ENCODE data around the gene EFNA4.

EFNA4 gene

DNA sequence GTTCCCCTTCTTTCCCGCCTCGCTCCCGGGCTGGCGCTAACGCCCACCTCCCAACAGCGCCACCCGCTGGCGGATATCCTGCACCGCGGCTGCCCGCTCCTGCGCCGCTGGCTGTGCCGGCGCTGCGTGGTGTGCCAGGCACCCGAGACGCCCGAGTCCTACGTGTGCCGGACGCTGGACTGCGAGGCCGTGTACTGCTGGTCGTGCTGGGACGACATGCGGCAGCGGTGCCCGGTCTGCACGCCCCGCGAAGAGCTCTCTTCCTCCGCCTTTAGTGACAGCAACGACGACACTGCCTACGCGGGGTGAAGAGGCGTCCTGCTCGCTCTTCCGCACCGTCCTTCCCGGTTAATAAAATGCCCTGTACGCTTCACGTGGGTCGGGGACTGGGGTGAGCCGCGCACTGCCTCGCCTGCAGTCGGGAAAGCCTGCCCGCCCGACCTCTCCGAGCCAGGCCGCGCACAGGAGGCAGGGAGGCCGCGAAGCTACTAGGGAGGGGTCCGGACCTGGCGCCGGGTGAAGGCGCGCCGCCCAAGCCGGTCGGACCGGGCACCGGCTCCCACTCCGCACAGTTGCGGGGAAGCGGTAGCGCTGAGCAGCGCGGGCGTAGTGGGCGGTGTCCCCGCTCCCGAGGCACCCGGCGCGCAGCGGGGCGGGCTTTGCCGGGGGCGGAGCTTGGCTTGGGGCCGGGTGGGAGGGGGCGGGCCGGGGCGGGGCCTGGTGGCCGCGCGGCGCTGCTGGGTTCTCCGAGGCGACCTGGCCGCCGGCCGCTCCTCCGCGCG is 12.8 kb upstream of the EFNA4 start, which contains the start of gene ADAM15 (continued):
- TF ChIP-seq, protein P1, sequence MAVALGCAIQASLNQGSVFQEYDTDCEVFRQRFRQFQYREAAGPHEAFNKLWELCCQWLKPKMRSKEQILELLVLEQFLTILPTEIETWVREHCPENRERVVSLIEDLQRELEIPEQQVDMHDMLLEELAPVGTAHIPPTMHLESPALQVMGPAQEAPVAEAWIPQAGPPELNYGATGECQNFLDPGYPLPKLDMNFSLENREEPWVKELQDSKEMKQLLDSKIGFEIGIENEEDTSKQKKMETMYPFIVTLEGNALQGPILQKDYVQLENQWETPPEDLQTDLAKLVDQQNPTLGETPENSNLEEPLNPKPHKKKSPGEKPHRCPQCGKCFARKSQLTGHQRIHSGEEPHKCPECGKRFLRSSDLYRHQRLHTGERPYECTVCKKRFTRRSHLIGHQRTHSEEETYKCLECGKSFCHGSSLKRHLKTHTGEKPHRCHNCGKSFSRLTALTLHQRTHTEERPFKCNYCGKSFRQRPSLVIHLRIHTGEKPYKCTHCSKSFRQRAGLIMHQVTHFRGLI (tag by site-specific recombination; IDR thresholded peaks at IDR 0.05), result 0 out of 2 replicates have a peak, but pooled peaks have one; percentile 26
- peak; percentile 94 for TF ChIP-seq ZBTB17 (tag by site-specific recombination; IDR thresholded peaks at IDR 0.05)
- peak; percentile 86 for TF ChIP-seq EGR2 (tag by site-specific recombination; IDR thresholded peaks at IDR 0.05; ENCODE audit: low read depth)
- TF ChIP-seq ZNF843 (tag by site-specific recombination; IDR thresholded peaks at IDR 0.05), result no peak
- TF ChIP-seq, protein P2, sequence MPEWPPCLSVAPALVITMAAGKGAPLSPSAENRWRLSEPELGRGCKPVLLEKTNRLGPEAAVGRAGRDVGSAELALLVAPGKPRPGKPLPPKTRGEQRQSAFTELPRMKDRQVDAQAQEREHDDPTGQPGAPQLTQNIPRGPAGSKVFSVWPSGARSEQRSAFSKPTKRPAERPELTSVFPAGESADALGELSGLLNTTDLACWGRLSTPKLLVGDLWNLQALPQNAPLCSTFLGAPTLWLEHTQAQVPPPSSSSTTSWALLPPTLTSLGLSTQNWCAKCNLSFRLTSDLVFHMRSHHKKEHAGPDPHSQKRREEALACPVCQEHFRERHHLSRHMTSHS (tag by site-specific recombination; IDR thresholded peaks at IDR 0.05), result no peak
- TF ChIP-seq, protein P3, sequence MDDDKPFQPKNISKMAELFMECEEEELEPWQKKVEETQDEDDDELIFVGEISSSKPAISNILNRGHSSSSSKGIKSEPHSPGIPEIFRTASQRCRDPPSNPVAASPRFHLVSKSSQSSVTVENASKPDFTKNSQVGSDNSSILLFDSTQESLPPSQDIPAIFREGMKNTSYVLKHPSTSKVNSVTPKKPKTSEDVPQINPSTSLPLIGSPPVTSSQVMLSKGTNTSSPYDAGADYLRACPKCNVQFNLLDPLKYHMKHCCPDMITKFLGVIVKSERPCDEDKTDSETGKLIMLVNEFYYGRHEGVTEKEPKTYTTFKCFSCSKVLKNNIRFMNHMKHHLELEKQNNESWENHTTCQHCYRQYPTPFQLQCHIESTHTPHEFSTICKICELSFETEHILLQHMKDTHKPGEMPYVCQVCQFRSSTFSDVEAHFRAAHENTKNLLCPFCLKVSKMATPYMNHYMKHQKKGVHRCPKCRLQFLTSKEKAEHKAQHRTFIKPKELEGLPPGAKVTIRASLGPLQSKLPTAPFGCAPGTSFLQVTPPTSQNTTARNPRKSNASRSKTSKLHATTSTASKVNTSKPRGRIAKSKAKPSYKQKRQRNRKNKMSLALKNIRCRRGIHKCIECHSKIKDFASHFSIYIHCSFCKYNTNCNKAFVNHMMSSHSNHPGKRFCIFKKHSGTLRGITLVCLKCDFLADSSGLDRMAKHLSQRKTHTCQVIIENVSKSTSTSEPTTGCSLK (tag by site-specific recombination; IDR thresholded peaks at IDR 0.05), result no peak
- no peak for TF ChIP-seq ZNF175 (tag by site-specific recombination; IDR thresholded peaks at IDR 0.05)
- TF ChIP-seq KLF10 (tag by site-specific recombination; IDR thresholded peaks at IDR 0.05), result peak; percentile 69
- TF ChIP-seq ZNF169 (tag by site-specific recombination; IDR thresholded peaks at IDR 0.05), result no peak
- TF ChIP-seq, protein P4, sequence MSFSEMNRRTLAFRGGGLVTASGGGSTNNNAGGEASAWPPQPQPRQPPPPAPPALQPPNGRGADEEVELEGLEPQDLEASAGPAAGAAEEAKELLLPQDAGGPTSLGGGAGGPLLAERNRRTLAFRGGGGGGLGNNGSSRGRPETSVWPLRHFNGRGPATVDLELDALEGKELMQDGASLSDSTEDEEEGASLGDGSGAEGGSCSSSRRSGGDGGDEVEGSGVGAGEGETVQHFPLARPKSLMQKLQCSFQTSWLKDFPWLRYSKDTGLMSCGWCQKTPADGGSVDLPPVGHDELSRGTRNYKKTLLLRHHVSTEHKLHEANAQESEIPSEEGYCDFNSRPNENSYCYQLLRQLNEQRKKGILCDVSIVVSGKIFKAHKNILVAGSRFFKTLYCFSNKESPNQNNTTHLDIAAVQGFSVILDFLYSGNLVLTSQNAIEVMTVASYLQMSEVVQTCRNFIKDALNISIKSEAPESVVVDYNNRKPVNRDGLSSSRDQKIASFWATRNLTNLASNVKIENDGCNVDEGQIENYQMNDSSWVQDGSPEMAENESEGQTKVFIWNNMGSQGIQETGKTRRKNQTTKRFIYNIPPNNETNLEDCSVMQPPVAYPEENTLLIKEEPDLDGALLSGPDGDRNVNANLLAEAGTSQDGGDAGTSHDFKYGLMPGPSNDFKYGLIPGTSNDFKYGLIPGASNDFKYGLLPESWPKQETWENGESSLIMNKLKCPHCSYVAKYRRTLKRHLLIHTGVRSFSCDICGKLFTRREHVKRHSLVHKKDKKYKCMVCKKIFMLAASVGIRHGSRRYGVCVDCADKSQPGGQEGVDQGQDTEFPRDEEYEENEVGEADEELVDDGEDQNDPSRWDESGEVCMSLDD (tag by site-specific recombination; IDR thresholded peaks at IDR 0.05), result peak; percentile 82; the same call in 1 of the 2 replicates
- no peak for TF ChIP-seq ZNF112 (tag by site-specific recombination; IDR thresholded peaks at IDR 0.05)
- TF ChIP-seq ZBTB20 (tag by site-specific recombination; IDR thresholded peaks at IDR 0.05), result peak; percentile 89; the same call in 1 of the 2 replicates
- TF ChIP-seq ZBTB8A (tag by site-specific recombination; IDR thresholded peaks at IDR 0.05), result peak; percentile 92
- TF ChIP-seq HOXD13 (CRISPR knock-in tag; IDR thresholded peaks at IDR 0.05; ENCODE audit: borderline replicate concordance), result no peak
- TF ChIP-seq ZNF544 (tag by site-specific recombination; IDR thresholded peaks at IDR 0.05), result no peak
- TF ChIP-seq ZNF660 (tag by site-specific recombination; IDR thresholded peaks at IDR 0.05), result peak; percentile 87; the same call in 1 of the 2 replicates
- TF ChIP-seq, protein P5, sequence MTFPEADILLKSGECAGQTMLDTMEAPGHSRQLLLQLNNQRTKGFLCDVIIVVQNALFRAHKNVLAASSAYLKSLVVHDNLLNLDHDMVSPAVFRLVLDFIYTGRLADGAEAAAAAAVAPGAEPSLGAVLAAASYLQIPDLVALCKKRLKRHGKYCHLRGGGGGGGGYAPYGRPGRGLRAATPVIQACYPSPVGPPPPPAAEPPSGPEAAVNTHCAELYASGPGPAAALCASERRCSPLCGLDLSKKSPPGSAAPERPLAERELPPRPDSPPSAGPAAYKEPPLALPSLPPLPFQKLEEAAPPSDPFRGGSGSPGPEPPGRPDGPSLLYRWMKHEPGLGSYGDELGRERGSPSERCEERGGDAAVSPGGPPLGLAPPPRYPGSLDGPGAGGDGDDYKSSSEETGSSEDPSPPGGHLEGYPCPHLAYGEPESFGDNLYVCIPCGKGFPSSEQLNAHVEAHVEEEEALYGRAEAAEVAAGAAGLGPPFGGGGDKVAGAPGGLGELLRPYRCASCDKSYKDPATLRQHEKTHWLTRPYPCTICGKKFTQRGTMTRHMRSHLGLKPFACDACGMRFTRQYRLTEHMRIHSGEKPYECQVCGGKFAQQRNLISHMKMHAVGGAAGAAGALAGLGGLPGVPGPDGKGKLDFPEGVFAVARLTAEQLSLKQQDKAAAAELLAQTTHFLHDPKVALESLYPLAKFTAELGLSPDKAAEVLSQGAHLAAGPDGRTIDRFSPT (tag by site-specific recombination; IDR thresholded peaks at IDR 0.05), result peak; percentile 97
- TF ChIP-seq KLF8 (tag by site-specific recombination; IDR thresholded peaks at IDR 0.05), result peak; percentile 96
- TF ChIP-seq, protein P6, sequence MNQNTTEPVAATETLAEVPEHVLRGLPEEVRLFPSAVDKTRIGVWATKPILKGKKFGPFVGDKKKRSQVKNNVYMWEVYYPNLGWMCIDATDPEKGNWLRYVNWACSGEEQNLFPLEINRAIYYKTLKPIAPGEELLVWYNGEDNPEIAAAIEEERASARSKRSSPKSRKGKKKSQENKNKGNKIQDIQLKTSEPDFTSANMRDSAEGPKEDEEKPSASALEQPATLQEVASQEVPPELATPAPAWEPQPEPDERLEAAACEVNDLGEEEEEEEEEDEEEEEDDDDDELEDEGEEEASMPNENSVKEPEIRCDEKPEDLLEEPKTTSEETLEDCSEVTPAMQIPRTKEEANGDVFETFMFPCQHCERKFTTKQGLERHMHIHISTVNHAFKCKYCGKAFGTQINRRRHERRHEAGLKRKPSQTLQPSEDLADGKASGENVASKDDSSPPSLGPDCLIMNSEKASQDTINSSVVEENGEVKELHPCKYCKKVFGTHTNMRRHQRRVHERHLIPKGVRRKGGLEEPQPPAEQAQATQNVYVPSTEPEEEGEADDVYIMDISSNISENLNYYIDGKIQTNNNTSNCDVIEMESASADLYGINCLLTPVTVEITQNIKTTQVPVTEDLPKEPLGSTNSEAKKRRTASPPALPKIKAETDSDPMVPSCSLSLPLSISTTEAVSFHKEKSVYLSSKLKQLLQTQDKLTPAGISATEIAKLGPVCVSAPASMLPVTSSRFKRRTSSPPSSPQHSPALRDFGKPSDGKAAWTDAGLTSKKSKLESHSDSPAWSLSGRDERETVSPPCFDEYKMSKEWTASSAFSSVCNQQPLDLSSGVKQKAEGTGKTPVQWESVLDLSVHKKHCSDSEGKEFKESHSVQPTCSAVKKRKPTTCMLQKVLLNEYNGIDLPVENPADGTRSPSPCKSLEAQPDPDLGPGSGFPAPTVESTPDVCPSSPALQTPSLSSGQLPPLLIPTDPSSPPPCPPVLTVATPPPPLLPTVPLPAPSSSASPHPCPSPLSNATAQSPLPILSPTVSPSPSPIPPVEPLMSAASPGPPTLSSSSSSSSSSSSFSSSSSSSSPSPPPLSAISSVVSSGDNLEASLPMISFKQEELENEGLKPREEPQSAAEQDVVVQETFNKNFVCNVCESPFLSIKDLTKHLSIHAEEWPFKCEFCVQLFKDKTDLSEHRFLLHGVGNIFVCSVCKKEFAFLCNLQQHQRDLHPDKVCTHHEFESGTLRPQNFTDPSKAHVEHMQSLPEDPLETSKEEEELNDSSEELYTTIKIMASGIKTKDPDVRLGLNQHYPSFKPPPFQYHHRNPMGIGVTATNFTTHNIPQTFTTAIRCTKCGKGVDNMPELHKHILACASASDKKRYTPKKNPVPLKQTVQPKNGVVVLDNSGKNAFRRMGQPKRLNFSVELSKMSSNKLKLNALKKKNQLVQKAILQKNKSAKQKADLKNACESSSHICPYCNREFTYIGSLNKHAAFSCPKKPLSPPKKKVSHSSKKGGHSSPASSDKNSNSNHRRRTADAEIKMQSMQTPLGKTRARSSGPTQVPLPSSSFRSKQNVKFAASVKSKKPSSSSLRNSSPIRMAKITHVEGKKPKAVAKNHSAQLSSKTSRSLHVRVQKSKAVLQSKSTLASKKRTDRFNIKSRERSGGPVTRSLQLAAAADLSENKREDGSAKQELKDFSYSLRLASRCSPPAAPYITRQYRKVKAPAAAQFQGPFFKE (tag by site-specific recombination; IDR thresholded peaks at IDR 0.05; ENCODE audit: borderline replicate concordance), result peak; percentile 88; the same call in 1 of the 2 replicates
- TF ChIP-seq ZNF76 (tag by site-specific recombination; IDR thresholded peaks at IDR 0.05; ENCODE audit: borderline replicate concordance, low read depth), result peak; percentile 77
- TF ChIP-seq MZF1 (tag by site-specific recombination; IDR thresholded peaks at IDR 0.05; ENCODE audit: borderline replicate concordance), result no peak
